Parathyroid adenoma (tissue), 2 donors: Measurements from ENCODE around the gene EAPP.

ENCODE experiments used
- H2AFZ ChIP-seq: fragments of 300-600 bp; sonication (generic); one replicate; pipeline ENCODE4 v1.7.0; 2017; ENCODE audit warnings: antibody characterized with exemption, mild to moderate bottlenecking
- H3K27ac ChIP-seq: fragments of 300-600 bp; sonication (generic); one replicate; pipeline ENCODE4 v1.7.0; 2017
- H3K27me3 ChIP-seq: fragments of 300-600 bp; sonication (generic); one replicate; pipeline ENCODE4 v1.7.0; 2017; ENCODE audit warnings: low read length; ENCODE audit not compliant: control insufficient read depth, insufficient read depth
- H3K36me3 ChIP-seq: fragments of 300-600 bp; sonication (generic); one replicate; pipeline ENCODE4 v1.7.0; 2017; ENCODE audit warnings: low read length; ENCODE audit not compliant: control insufficient read depth, insufficient read depth
- H3K4me1 ChIP-seq: fragments of 300-600 bp; sonication (generic); one replicate; pipeline ENCODE4 v1.7.0; 2017; ENCODE audit warnings: control low read depth
- H3K4me2 ChIP-seq: fragments of 300-600 bp; sonication (generic); one replicate; pipeline ENCODE4 v1.7.0; 2017; ENCODE audit warnings: low read length
- H3K4me3 ChIP-seq: fragments of 300-600 bp; sonication (generic); one replicate; pipeline ENCODE4 v1.7.0; 2017; ENCODE audit warnings: low read depth, low read length
- H3K79me2 ChIP-seq: fragments of 300-600 bp; sonication (generic); one replicate; pipeline ENCODE4 v1.7.0; 2017; ENCODE audit warnings: control low read depth
- H3K9ac ChIP-seq: fragments of 300-600 bp; sonication (generic); one replicate; pipeline ENCODE4 v1.7.0; 2017; ENCODE audit warnings: mild to moderate bottlenecking
- H3K9me3 ChIP-seq: fragments of 300-600 bp; sonication (generic); one replicate; pipeline ENCODE4 v1.7.0; 2017; ENCODE audit warnings: low read length; ENCODE audit not compliant: control insufficient read depth
- CTCF ChIP-seq: fragments of 300-600 bp; sonication (generic); IDR thresholded peaks from one replicate; pipeline ENCODE4 v1.7.0; 2017; ENCODE audit warnings: antibody characterized with exemption, mild to moderate bottlenecking
- donor health status: primary hyperparathyroidism.

The EAPP gene

DNA sequence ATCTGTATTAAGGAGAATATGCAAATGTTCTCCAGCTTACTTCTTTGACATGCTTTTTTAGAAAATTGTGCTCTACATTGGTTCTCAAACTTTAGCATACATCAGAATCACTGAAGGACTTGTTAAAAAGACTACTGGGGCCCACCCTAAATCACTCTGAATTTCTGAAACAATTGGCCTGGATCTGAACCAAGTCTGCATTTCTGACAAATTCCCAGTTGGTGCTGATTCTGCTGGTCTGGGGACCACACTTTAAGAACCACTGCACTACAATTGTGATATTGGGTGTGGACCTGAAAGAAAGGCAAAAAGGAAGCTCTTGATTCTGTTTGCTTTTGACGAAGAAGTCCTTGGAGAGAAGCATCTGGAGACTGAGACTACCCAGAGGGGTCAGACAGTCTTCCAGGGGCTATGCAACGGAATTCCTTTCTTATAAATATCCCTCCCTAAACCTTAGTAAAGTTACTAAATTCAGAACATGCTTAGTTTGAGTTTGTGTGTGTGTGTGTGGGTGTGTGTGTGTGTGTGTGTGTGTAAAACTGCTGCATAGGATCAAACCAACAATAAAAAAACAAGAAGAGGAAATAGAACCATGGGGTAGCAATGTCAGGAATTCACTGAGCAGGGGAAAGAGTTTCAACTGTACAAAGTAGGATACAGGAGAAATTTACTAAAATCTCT is 36.8 kb downstream of the EAPP start:
- Histone ChIP-seq H3K4me1 (no peaks in the 10 kb centered on the region), H3K36me3 (no peaks in the 10 kb centered on the region), H3K9me3 (no peaks in the 10 kb centered on the region), H3K79me2 (no peaks in the 10 kb centered on the region), H3K27ac (no peak overlapping the region), H3K9ac (no peak overlapping the region), H3K4me2 (no peak overlapping the region), H3K4me3 (no peak overlapping the region), H3K27me3 (no peaks in the 10 kb centered on the region), H2AFZ (no peak overlapping the region)
- TF ChIP-seq CTCF, result no peak

DNA sequence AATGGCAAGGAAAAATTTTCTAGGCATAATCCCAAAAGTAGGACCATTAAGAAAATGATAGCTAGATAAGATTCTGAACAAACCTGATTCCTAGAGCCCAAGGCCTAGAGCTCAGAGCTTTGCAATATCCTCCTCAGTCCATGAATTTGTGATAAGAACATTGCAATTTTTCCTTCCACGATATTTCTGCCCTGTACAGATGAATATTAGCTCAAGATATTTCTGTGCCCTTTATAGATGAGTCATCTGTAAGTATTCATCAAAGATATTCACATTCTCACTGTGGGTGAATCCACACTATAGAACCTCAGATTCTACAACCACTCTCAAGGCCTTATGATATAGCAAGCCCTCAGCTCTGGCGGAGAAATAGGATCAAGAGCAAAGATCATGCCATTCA is 37.5 kb downstream of the EAPP start:
- Histone ChIP-seq H2AFZ (no peak overlapping the region), H3K9ac (no peak overlapping the region), H3K27ac (no peak overlapping the region), H3K9me3 (no peaks in the 10 kb centered on the region), H3K4me2 (no peak overlapping the region), H3K27me3 (no peaks in the 10 kb centered on the region), H3K4me1 (peaks cover 6% of the 10 kb centered on the region), H3K4me3 (no peak overlapping the region), H3K36me3 (no peaks in the 10 kb centered on the region), H3K79me2 (no peaks in the 10 kb centered on the region)
- TF ChIP-seq CTCF, result no peak

DNA sequence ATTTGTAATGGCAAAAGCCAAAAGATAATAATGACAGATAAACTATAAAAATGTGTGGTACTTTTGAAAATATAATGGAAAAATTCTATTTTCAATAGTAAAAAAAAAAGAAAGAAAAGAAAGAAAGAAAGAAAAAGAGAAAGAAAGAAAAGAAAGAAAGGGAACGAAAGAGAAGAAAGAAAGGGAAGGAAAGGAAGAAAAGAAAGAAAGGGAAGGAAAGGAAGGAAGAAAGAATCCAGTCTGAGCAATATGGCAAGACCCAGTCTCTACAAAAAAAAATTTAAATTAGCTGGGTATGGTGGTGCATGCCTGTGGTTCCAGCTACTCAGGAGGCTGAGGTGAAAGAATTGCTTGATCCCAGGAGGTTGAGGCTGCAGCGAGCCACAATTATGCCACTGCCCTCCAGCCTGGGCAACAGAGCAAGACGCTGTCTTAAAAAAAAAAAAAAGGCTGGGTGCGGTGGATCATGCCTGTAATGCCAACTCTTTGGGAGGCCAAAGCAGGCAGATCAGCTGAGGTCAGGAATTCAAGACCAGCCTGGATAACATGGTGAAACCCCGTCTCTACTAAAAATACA is 38.4 kb downstream of the EAPP start:
- H3K9me3 ChIP-seq, result no peaks in the 10 kb centered on the region
- no peaks in the 10 kb centered on the region for H3K79me2 ChIP-seq
- H3K4me3 ChIP-seq, result no peak overlapping the region
- peaks cover 7% of the 10 kb centered on the region for H3K4me1 ChIP-seq
- no peak overlapping the region for H2AFZ ChIP-seq
- no peak for TF ChIP-seq CTCF
- no peak overlapping the region for H3K9ac ChIP-seq
- no peaks in the 10 kb centered on the region for H3K27me3 ChIP-seq
- H3K36me3 ChIP-seq, result no peaks in the 10 kb centered on the region
- H3K27ac ChIP-seq, result no peak overlapping the region
- no peak overlapping the region for H3K4me2 ChIP-seq

- Histone ChIP-seq H3K9me3 (no peaks in the 10 kb centered on the region), H3K4me1 (peaks cover 7% of the 10 kb centered on the region), H3K79me2 (no peaks in the 10 kb centered on the region), H3K27ac (no peak overlapping the region), H3K4me2 (no peak overlapping the region), H3K27me3 (no peaks in the 10 kb centered on the region), H3K36me3 (no peaks in the 10 kb centered on the region), H3K4me3 (no peak overlapping the region), H3K9ac (no peak overlapping the region), H2AFZ (no peak overlapping the region)
- TF ChIP-seq CTCF, result peak; percentile 42
Observed at GRCh38 chr14:34498684-34499412, 40.7 kb downstream of the EAPP start.
